PFSK-1 (cell line): ENCODE results near the gene FABP6.

ENCODE experiments used
- FOXP2 ChIP-seq: optimal IDR thresholded peaks from 2 replicates; pipeline ENCODE3; 2011; ENCODE audit warnings: borderline replicate concordance, control low read depth, inconsistent platforms; ENCODE audit not compliant: insufficient read depth; ENCODE audit errors: extremely low read length, extremely low read depth
- POLR2AphosphoS5 ChIP-seq: IDR thresholded peaks from 2 replicates; pipeline ENCODE4 v1.6.1; 2012; ENCODE audit warnings: low read depth, mild to moderate bottlenecking, control low read depth, low read length, moderate library complexity
- REST ChIP-seq, 2 experiments: IDR thresholded peaks; 2 replicates each; pipeline versions ENCODE4 v1.6.1 to v1.8.0; 2011 to 2012; ENCODE audit warnings: low read depth in 2 of 2, low read length in 2 of 2, control low read depth in 1 of 2, inconsistent platforms in 1 of 2, mild to moderate bottlenecking in 1 of 2, moderate library complexity in 1 of 2; ENCODE audit not compliant: insufficient read depth in 1 of 2
- SIN3A ChIP-seq: IDR thresholded peaks from 2 replicates; pipeline ENCODE4 v1.6.1; 2012; ENCODE audit warnings: mild to moderate bottlenecking, low read length, moderate library complexity, borderline replicate concordance; ENCODE audit not compliant: insufficient read depth
- TAF1 ChIP-seq: IDR thresholded peaks from 2 replicates; pipeline ENCODE4 v1.6.1; 2012; ENCODE audit warnings: low read length, control low read depth, borderline replicate concordance; ENCODE audit not compliant: insufficient read depth

FABP6 gene

GRCh38 chr5:160260006-160260775 is 30.9 kb downstream of the FABP6 start:
- TF ChIP-seq POLR2AphosphoS5 (no peak), TAF1 (no peak), SIN3A (no peak), FOXP2 (no peak), REST (IDR thresholded peaks at IDR 0.05; ENCODE audit: insufficient read depth in 1 of 2, low read depth in 2 of 2, low read length in 2 of 2) (no peak)

GRCh38 chr5:160260881-160261815 is 31.8 kb downstream of the FABP6 start:
- TF ChIP-seq SIN3A (no peak), FOXP2 (no peak), TAF1 (no peak), POLR2AphosphoS5 (no peak), REST (IDR thresholded peaks at IDR 0.05; ENCODE audit: insufficient read depth in 1 of 2, low read depth in 2 of 2, low read length in 2 of 2) (no peak)

GRCh38 chr5:160262151-160263074 is 33.1 kb downstream of the FABP6 start:
- no peak for TF ChIP-seq TAF1
- TF ChIP-seq FOXP2 = no peak
- no peak for TF ChIP-seq SIN3A
- TF ChIP-seq REST (IDR thresholded peaks at IDR 0.05; ENCODE audit: insufficient read depth in 1 of 2, low read depth in 2 of 2, low read length in 2 of 2) = no peak
- no peak for TF ChIP-seq POLR2AphosphoS5

- no peak for TF ChIP-seq TAF1
- TF ChIP-seq POLR2AphosphoS5 = no peak
- TF ChIP-seq SIN3A = no peak
- no peak for TF ChIP-seq REST (IDR thresholded peaks at IDR 0.05; ENCODE audit: insufficient read depth in 1 of 2, low read depth in 2 of 2, low read length in 2 of 2)
These were observed 34.1 kb downstream of the FABP6 start for GRCh38 chr5:160263326-160263855.
